ENCODE data around the gene ACSS3.

Gene ACSS3

GRCh38 chr12:81294325-81295190 is 216.7 kb downstream of the ACSS3 start:
- no peak for DNase-seq (ENCODE audit: low read depth in 2 of 2)

- DNase-seq (ENCODE audit: low read depth in 2 of 2): no peak
Measured at GRCh38 chr12:81295251-81295650, 217.4 kb downstream of the ACSS3 start.

GRCh38 chr12:81296556-81297305 is 218.9 kb downstream of the ACSS3 start:
- DNase-seq (ENCODE audit: low read depth in 2 of 2): no peak

- no peak for DNase-seq (ENCODE audit: low read depth in 2 of 2)
Measured at GRCh38 chr12:81297601-81298000, 219.7 kb downstream of the ACSS3 start.

- no peak for DNase-seq (ENCODE audit: low read depth in 2 of 2)
Measured at GRCh38 chr12:81300454-81300853, 222.6 kb downstream of the ACSS3 start.

- DNase-seq (ENCODE audit: low read depth in 2 of 2): no peak
Measured at GRCh38 chr12:81303935-81304334, 226.1 kb downstream of the ACSS3 start.

Data from stimulated activated CD4-positive, alpha-beta T cell treated with anti-CD3 and anti-CD28 coated beads, Interleukin-1b, Interleukin-23, amount 100 ng/mL, for 4 hours (primary cell).